ENCODE measurements around the gene FIG4.
A peak's percentile ranks its signal among the peaks of the same experiment; 100 is the strongest.
"Not testable (repeated sequence)": the region's sequence is repeated elsewhere in the genome, so short reads cannot be mapped to it uniquely, and the experiment has no call there.

The FIG4 gene

DNA sequence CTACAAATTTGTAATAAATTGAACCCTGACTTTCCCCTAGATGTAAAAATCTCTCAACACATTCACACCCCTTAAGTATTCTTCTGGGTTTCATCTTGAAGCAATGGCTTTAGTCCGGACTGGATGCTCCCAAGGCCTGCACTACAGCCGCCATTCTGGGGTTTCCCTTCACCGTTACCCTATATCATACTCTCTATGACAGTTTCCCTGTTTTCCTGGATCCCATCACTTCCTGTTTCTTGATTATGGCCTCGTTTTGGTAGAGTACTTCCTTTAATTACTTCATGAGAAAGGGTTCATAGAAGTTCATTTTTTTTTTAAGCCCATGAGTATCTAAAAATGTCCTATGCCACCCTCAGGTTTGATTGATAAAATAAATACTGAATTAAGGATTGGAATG, 11.7 kb downstream of the FIG4 start:
- DNase-seq (ENCODE audit: low read depth in 3 of 3): no peak

DNA sequence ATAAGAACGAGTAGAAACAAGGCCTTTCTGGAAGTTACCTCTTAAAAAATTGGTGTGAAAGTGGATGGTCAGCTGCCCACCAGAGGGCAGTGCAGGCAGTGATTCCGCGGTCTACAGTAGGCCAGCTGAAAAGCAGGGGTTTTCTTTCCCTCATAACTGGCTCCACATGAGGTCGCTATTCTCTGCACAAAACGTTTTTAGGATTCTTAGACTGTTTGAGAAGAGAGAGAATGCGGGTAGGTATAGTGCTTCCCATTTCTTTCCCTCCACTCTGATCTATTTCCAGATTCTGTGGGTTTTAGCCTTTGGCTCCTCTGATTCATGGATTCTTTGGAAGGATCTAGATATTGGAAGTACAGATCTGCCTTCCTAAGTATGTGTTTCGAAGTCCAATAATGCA, 14.2 kb downstream of the FIG4 start:
- peak; percentile 34 to 49 (median 48) for DNase-seq (ENCODE audit: low read depth in 3 of 3)

DNA sequence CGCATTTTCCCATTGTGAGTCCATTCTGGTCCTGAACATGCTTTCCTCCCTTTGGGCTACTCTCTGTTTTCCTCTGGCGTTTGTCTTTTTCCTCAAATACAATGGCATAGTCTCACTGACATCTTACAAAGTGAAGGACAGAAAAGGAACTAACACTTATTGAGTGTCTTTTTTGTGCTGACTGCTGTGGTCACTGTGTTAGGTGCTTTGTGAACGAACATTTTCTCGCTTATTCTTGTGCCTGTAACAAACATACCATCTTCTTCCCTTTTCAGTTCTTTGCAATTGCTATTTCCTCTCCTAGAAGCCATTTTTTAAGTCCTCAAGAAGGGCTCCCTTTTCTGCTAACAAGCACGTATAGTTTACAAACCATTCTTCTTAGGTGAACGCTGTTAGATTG, 15.4 kb downstream of the FIG4 start:
- no peak for DNase-seq (ENCODE audit: low read depth in 3 of 3)

DNA sequence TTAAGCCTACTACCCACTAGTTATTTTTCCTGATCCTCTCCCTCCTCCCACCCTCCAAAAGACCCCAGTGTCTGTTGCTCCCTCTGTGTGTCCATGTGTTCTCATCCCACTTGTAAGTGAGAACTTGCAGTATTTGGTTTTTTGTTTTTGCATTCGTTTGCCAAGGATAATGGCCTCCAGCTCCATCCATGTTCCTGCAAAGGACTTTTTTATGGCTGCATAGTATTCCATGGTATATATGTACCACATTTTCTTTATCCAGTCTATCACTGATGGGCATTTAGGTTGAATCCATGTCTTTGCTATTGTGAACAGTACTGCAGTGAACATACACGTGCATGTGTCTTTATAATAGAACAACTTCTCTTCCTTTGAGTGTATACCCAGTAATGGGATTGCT, 17.0 kb downstream of the FIG4 start:
- not testable (repeated sequence) for DNase-seq (ENCODE audit: low read depth in 3 of 3)

DNA sequence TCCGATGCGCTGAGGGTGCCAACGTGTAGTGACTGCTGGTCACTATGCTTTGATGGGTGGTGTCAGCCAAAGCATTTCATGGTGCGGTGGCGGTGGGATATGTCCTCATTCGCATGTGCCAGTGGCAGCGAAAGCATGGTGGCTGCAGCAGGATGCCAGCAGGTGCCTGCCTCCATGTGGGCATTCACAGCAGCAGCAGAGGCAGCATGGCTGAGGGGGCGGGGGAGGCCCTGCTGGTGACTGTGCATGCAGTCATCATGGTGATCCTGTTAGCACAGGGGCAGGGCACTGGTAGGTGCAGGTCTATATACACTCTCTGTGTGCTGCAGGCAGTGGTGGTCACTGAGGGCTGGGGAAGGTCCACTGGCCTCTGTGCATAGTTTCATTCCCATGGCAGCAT, 22.0 kb downstream of the FIG4 start:
- DNase-seq (ENCODE audit: low read depth in 3 of 3): no peak

DNA sequence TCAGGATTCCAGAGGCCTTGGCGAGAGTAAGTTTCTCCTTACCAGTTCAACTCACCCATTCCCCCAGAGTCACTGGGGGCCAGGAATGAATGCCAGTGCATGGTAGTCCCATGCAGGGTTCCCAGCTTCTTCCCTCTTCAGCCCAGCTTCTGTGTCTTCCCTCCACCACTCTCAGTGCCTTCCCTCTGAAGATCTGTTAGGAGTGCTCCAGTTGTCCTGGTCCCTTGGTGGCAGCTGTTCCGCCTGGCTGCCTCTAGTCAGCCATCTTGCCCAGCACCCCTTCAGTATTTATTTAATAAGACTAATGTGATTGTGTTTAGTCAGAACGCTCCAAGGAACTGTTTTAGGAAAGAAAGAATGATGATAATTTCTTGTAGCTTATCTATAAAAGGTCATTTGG, 23.1 kb downstream of the FIG4 start:
- DNase-seq (ENCODE audit: low read depth in 3 of 3): no peak

DNA sequence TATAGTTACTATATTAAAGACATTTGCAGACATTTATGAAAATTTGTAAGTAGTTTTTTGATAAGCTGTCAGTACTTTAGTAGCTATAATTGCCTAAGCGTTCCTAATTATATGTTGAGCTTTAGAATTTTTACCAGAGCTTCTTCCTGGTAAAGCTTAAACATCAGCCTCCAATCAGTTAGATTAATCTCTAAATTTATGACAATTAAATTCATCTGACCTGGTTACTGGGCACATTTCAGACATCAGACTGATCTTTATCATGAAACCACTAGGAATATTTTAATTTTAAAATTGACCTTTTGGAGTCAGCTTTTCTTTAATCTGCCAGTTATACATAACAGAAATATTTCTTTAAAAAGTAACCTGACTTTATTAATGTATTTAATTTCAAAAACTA, 23.5 kb downstream of the FIG4 start:
- DNase-seq (ENCODE audit: low read depth in 3 of 3): no peak

DNA sequence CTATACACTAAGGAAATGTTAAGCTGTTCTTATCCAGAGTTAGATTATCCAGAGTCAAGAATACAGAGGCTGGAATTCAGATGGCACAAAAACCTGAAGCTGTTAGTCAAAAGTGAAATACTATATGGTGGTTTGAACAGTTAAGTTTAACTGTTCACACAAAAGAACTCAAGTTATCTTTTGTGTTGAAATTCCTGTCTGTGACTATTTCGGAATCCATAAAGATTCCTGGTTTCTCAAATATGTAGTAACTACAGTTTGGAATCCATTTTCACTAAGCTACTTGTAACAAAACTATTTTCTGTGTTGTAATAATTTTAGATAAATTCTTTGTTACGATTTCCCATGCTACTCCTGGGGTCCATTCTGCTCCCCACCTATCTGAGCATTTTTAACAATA, 24.5 kb downstream of the FIG4 start:
- DNase-seq (ENCODE audit: low read depth in 3 of 3): no peak

DNA sequence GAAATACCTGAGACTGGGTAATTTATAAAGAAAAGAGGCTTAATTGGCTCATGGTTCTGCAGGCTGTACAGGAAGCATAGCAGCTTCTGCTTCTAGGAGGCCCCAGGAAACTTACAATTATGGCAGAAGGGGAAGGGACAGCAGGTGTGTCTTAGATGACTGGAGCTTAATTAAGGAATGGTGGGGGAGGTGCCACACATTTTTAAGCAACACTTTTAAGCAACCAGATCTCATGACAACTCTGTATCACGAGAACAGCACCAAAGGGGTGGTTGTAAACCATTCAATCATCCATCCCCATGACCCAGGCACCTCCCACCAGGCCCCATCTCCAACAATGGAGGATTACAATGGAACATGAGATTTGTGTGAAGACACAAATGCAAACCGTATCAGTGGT, 26.9 kb downstream of the FIG4 start:
- DNase-seq (ENCODE audit: low read depth in 3 of 3): no peak

DNA sequence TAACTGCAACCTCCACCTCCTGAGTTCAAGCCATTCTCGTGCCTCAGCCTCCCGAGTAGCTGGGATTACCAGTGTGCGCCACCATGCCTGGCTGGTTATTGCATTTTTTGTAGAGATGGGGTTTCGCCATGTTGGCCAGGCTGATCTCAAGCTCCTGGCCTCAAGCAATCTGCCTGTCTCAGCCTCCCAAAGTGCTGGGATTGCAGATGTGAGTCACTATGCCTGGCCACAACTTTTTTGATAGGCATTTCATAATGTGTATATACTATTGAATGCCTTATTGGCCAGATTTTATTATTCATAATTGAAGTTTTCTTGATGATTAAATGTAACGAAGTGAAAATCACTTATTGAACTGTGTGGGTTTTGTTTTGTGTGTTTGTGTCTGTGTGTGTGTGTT, 27.9 kb downstream of the FIG4 start:
- DNase-seq (ENCODE audit: low read depth in 3 of 3): no peak

DNA sequence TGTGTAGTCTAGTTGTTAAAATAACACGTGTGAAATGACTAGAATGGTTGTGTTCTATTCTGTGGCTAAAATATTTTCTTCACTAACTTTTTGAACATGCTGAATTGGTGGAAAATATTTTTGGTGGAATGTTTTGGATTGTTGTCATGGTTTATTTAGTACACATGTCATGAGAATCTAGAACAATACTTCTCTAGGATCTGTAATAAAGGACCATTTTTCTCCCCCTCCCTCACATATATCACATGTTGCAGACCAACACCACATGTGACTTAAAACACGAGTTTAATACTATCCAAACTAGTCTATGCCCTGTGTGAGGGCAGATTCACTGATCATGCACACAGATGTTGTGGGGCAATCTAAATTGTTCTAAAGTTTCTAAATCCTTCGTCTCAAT, 29.2 kb downstream of the FIG4 start:
- no peak for DNase-seq (ENCODE audit: low read depth in 3 of 3)

DNA sequence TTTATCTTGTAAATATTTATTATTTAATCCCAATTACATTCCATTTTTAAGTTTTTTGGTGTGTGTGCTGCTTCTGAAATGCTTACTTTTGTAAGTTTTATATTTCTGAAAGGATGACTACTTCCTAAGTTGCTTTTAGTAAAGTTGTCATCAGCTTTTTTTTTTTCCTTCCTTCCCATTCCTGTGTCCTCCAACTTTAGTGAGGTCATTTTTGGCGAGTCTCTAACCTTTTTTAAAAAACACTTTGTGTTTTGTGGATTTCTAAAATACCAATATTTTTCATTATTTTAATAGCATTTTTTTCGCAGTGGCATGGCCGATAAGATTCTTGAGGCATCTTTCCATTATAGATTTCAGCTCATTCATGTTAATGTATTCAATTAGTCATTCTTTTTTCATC, 30.9 kb downstream of the FIG4 start:
- DNase-seq (ENCODE audit: low read depth in 3 of 3): no peak

DNA sequence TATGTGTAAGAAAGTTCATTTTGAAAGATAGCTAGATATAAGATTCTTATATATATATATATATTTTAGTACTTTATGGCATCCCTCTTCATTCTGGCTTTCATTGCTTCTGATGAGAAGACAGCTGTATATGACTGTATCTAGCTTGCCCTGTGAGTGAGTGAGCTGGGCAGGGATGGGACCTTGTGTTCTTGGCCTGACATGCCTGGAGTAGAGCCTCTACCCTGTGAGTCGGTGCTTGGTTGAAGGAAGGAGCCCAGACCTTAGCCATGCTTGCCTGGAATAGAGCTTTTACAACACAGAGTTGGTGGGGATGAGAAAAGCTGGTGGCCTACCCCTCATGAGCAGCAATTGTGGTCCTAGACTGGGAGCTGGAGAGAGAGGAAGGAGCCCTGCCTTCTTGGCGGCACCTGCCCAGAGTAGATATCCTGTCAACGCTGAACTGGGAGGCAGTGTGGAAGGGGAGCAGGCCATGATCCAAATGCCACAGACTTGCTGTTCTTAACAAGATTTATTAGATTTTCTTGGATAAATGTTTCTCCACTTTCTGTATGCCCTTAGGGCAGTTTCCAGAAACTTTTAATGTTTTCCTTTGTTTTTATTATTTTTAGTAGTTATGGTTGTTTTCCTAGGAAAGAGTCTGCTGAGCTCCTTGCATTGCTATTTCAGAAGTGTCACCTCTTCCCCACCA, 31.6 kb downstream of the FIG4 start:
- no peak for DNase-seq (ENCODE audit: low read depth in 3 of 3)

DNA sequence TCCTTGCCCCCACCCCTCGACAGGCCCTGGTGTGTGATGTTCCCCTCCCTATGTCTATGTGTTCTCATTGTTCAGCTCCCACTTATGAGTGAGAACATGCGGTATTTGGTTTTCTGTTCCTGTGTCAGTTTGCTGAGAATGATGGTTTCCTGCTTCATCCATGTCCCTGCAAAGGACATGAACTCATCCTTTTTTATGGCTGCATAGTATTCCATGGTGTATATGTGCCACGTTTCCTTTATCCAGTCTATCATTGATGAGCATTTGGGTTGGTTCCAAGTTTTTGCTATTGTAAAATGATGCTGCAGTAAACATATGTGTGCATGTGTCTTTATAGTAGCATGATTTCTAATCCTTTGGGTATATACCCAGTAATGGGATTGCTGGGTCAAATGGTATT, 34.2 kb downstream of the FIG4 start:
- DNase-seq (ENCODE audit: low read depth in 3 of 3): not testable (repeated sequence)

DNA sequence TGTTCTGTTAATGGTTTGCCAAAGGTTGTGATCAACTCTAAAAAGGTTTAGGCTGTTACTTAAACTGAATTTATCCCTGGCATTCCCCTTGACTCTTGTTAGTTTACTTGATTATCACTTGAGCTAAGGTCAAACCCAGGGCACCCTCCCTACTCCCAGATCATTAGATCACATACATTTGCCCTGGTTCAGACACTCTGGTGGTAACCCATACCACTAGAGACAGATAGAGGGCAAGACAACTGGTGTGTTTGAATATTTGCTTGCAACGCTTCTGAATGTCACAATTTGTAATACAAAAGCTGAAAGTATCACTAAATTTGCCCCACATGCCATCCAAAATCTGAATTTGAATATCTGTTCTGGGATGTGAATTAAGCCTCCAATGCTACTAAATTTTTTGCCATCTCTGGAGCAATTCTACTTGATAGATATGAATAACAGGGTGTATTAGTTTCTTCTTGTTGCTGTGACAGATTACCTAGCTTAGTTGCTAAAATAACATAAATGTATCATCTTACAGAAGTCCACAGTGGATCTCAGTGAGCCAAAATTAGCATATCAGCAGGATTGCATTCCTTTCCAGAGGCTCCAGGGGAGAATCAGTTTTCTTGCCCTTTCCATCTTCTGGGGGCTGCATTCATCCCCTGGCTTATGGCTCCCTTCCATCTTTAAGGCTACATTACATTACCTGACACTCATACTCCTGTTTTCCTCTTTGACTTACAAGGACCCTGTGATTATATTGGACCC, 45.4 kb downstream of the FIG4 start:
- DNase-seq (ENCODE audit: low read depth in 3 of 3): no peak

DNA sequence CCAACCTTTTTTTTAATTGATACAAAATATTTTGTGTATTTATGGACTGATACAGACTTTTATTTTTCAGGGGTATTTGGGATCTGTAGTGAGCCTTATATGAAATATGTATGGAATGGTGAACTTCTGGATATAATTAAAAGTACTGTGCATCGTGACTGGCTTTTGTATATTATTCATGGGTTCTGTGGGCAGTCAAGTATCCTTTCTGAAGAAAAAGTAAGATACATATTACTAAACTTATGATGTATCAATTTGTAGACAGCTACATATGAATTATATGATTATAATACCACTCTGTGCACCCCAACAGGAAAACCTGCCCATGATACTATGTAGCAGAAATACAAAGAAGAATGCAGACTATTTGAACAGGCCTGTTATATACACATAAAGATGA, 47.2 kb downstream of the FIG4 start:
- DNase-seq (ENCODE audit: low read depth in 3 of 3): no peak

DNA sequence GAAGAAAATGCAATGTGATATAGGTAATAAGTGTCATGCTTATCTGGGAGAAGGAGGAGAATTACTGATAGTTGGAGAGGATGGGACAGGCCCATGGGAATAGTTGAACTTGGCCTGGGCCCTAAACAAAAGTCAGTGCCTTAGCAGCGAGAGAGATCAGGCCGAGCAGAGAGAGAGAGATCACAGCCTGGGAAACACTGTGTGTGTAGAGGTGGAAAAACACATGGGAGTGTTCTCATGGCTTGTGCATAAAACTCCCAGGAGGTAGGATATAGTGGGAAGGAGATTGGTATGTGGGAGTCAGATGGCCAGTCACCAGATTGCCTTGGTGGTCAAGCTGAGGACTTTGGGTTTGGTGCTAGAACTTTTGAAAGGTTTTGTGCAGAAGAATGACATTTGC, 47.6 kb downstream of the FIG4 start:
- no peak for DNase-seq (ENCODE audit: low read depth in 3 of 3)

DNA sequence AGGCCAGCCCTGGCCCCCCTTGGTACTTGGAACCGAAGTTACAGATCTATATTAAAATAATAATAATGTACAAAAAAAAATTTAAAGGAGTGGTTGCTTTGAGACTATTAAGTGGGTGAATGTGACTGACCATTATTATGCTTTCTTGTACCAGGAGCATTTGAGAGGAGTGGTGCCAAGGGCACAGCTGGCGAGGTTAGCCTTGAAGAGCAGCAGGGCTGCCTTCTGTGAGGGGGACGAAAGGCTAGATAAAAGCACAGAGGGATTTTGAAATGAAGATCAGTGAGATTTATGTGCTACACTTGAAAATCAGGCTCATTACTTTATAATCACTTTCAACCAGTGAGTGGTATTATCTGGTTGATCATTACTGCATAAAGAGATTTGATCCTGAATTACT, 48.6 kb downstream of the FIG4 start:
- no peak for DNase-seq (ENCODE audit: low read depth in 3 of 3)

DNA sequence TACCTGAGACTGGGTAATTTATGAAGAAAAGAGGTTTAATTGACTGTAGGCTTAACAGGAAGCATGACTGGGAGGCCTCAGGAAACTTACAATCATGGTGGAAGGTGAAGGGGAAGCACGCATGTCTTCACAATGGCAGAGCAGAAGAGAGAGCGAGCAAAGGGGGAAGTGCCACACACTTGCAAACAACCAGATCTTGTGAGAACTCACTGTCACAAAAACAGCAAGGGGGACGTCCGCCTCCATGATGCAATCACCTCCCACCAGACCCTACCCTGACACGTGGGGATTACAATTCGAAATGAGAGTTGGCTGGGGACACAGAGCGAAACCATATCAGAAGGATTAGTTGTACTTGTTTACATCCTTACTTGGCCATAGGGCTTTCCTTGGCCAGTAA, 49.7 kb downstream of the FIG4 start:
- DNase-seq (ENCODE audit: low read depth in 3 of 3): no peak

DNA sequence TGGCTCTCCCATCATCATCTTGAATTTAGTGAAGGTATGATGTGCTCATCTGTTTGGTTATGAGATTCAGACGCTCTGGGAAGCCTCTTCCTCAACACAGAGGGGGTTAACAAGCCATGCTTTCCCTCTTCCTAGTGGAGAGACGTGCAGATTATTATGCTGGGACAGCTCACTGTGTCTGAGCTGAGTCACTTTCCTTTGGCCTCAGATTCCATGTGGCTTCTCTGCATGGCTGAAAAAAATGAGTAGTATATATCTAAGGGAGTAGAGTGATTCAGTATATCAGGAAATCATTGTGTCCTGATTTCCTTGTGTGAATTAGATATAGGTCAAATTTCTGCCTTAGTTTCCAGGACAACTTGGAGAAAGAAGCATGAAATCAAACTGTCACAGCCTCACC, 52.6 kb downstream of the FIG4 start:
- no peak for DNase-seq (ENCODE audit: low read depth in 3 of 3)

DNA sequence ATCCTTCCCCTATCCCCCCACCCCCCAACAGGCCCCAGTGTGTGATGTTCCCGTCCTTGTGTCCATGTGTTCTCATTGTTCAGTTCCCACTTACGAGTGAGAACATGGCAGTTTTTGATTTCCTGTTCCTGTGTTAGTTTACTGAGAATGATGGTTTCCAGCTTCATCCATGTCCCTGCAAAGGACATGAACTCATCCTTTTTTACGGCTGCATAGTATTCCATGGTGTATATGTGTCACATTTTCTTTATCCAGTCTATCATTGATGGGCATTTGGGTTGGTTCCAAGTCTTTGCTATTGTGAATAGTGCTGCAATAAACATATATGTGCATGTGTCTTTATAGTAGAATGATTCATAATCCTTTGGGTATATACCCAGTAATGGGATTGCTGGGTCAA, 53.7 kb downstream of the FIG4 start:
- DNase-seq (ENCODE audit: low read depth in 3 of 3): not testable (repeated sequence)

DNA sequence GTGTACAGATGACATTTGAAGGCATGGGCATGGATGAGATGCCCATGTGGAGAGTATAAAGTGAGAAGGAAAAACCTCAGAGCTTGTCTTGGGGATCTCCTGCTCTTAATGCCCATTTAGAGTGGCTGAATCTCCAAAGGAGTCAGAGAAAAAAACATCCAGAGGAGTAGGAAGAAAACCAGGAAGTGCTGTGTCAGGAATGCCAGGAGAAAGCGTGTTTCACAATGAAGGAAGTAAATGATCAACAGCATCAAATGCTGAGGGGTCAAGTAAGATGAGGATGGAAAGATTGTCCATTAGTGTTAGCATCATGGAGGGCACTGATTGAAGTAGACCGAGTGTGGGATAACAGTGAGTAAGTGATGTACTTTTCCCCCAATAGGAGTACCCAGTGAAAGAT, 56.1 kb downstream of the FIG4 start:
- no peak for DNase-seq (ENCODE audit: low read depth in 3 of 3)

DNA sequence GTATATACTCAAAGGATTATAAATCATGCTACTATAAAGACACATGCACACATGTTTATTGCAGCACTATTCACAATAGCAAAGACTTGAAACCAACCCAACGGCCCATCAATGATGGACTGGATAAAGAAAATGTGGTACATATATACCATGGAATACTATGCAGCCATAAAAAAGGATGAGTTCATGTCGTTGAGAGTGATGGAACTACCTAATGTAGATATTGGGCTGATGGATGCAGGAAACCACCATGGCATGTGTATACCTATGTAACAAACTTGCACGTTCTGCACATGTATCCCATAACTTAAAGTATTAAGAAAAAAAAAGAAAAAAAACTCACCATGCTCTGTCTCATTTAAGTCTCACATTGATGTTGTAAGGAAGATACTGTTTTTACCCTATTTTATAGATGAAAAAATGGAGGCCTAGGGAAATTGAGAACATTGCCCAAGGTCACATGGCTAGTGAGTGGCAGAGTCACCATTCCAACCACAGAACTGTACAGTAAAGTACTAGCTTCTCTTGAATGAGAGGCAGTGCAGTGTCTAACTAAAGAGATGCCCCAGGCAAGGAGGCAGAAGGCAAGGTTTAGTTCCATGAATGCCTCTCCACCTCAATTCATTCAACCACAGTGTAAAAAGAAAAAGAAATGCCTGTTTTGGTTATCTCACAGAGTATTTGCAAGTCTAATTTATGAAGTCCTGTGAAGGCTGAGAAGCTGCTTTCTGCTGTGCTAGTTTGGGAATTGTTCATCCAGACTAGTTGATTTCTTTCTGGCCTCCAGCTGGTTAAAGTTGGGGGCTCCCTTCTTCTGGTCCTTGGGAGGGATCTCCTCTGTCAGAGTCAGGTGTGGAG, 68.2 kb downstream of the FIG4 start:
- DNase-seq (ENCODE audit: low read depth in 3 of 3): no peak

Data from stimulated activated CD4-positive, alpha-beta T cell treated with anti-CD3 and anti-CD28 coated beads, TNF-alpha, amount 100 ng/mL, for 4 hours (primary cell).